H9 (cell line): Measurements from ENCODE around the gene GMNN. TPM values are rescaled to one million over a fixed set of nuclear protein-coding genes. Genes with fewer than 3 reads are reported as not detected.
"Not testable (repeated sequence)": the region's sequence is repeated elsewhere in the genome, so short reads cannot be mapped to it uniquely, and the experiment has no call there.

Experiments used
- DNase-seq: peaks from one replicate; pipeline ENCODE4 v3.0.0-alpha.2; 2017
- H2AFZ ChIP-seq: one replicate; pipeline ENCODE4 v1.6.1; 2013; ENCODE audit warnings: mild to moderate bottlenecking, low read length, control low read depth, moderate library complexity
- H2AK5ac ChIP-seq: 2 replicates; pipeline ENCODE4 v1.6.1; 2013; ENCODE audit warnings: low read length, control low read depth, mixed read lengths; ENCODE audit not compliant: insufficient read length
- H2BK120ac ChIP-seq: one replicate; pipeline ENCODE4 v1.6.1; 2013; ENCODE audit warnings: low read depth, mild to moderate bottlenecking, low read length, control low read depth, inconsistent platforms; ENCODE audit not compliant: poor library complexity, severe bottlenecking
- H2BK12ac ChIP-seq: 2 replicates; pipeline ENCODE4 v1.6.1; 2013; ENCODE audit warnings: low read length, control low read depth, mixed read lengths, low read depth; ENCODE audit not compliant: insufficient read length
- H2BK15ac ChIP-seq: 2 replicates; pipeline ENCODE4 v1.6.1; 2013; ENCODE audit warnings: low read depth, low read length, control low read depth
- H2BK20ac ChIP-seq: one replicate; pipeline ENCODE4 v1.6.1; 2013; ENCODE audit warnings: low read depth, mild to moderate bottlenecking, low read length, control low read depth, inconsistent platforms; ENCODE audit not compliant: poor library complexity, severe bottlenecking
- H2BK5ac ChIP-seq: 2 replicates; pipeline ENCODE4 v1.6.1; 2013; ENCODE audit warnings: low read length, control low read depth, mixed read lengths; ENCODE audit not compliant: insufficient read length
- H3K14ac ChIP-seq: 2 replicates; pipeline ENCODE4 v1.6.1; 2013; ENCODE audit warnings: low read length, control low read depth; ENCODE audit not compliant: insufficient read depth
- H3K18ac ChIP-seq: 2 replicates; pipeline ENCODE4 v1.6.1; 2013; ENCODE audit warnings: low read depth, mild to moderate bottlenecking, mixed read lengths, low read length, control low read depth; ENCODE audit not compliant: insufficient read length
- H3K23ac ChIP-seq: 2 replicates; pipeline ENCODE4 v1.6.1; 2013; ENCODE audit warnings: low read length, control low read depth, mixed read lengths, low read depth; ENCODE audit not compliant: insufficient read length
- H3K23me2 ChIP-seq: 2 replicates; pipeline ENCODE4 v1.6.1; 2013; ENCODE audit warnings: low read depth, mild to moderate bottlenecking, mixed read lengths, low read length, control low read depth; ENCODE audit not compliant: insufficient read length, poor library complexity, severe bottlenecking
- H3K27ac ChIP-seq: 2 replicates; pipeline ENCODE4 v1.5.1; 2013; ENCODE audit warnings: low read length, control low read depth, mixed read lengths, low read depth; ENCODE audit not compliant: insufficient read length
- H3K27me3 ChIP-seq: 2 replicates; pipeline ENCODE4 v1.6.1; 2013; ENCODE audit warnings: low read length, control low read depth, inconsistent platforms; ENCODE audit not compliant: insufficient read depth
- H3K4ac ChIP-seq: 2 replicates; pipeline ENCODE4 v1.6.1; 2013; ENCODE audit warnings: low read depth, mild to moderate bottlenecking, control low read depth, inconsistent platforms, low read length, moderate library complexity
- H3K4me1 ChIP-seq: 2 replicates; pipeline ENCODE4 v1.6.1; 2013; ENCODE audit warnings: low read length, control low read depth, inconsistent platforms; ENCODE audit not compliant: insufficient read depth
- H3K4me2 ChIP-seq: 2 replicates; pipeline ENCODE4 v1.6.1; 2013; ENCODE audit warnings: low read length, control low read depth, mixed read lengths; ENCODE audit not compliant: insufficient read length, insufficient read depth
- H3K56ac ChIP-seq: 2 replicates; pipeline ENCODE4 v1.6.1; 2013; ENCODE audit warnings: low read depth, mild to moderate bottlenecking, mixed read lengths, low read length, control low read depth; ENCODE audit not compliant: insufficient read length
- H3K79me1 ChIP-seq: 2 replicates; pipeline ENCODE4 v1.6.1; 2013; ENCODE audit warnings: low read depth, mild to moderate bottlenecking, moderate library complexity, low read length, control low read depth, inconsistent platforms; ENCODE audit not compliant: insufficient read depth, poor library complexity, severe bottlenecking
- H3K79me2 ChIP-seq: 2 replicates; pipeline ENCODE4 v1.6.1; 2013; ENCODE audit warnings: low read length, control low read depth, inconsistent platforms; ENCODE audit not compliant: insufficient read depth
- H3K9ac ChIP-seq: 2 replicates; pipeline ENCODE4 v1.6.1; 2013; ENCODE audit warnings: low read length, control low read depth, mixed read lengths; ENCODE audit not compliant: insufficient read length; ENCODE audit errors: extremely low read depth
- H3K9me3 ChIP-seq: one replicate; pipeline ENCODE4 v1.6.1; 2013; ENCODE audit warnings: low read depth, low read length, inconsistent platforms; ENCODE audit not compliant: control insufficient read depth
- H3T11ph ChIP-seq: one replicate; pipeline ENCODE4 v1.6.1; 2013; ENCODE audit warnings: mild to moderate bottlenecking, low read length, control low read depth, inconsistent platforms
- H4K20me1 ChIP-seq: one replicate; pipeline ENCODE4 v1.6.1; 2013; ENCODE audit not compliant: control insufficient read depth, insufficient read length, insufficient read depth
- H4K5ac ChIP-seq: 2 replicates; pipeline ENCODE4 v1.6.1; 2013; ENCODE audit warnings: low read depth, mild to moderate bottlenecking, mixed read lengths, low read length, control low read depth; ENCODE audit not compliant: insufficient read length
- H4K8ac ChIP-seq: replicated peaks from 2 replicates; pipeline ENCODE4 v1.6.1; 2013; ENCODE audit warnings: low read length, control low read depth, mixed read lengths, low read depth; ENCODE audit not compliant: insufficient read length
- H4K91ac ChIP-seq: 2 replicates; pipeline ENCODE4 v1.6.1; 2013; ENCODE audit warnings: low read depth, mild to moderate bottlenecking, moderate library complexity, mixed read lengths, low read length, control low read depth; ENCODE audit not compliant: insufficient read length
- H3K27ac Mint-ChIP-seq, 3 experiments: 2 replicates in 2 of 3; 3 replicates in 1 of 3; pipeline ENCODE4 v1.8.0; 2020 to 2021; ENCODE audit warnings: mixed read lengths in 3 of 3, mild to moderate bottlenecking in 1 of 3, moderate library complexity in 1 of 3
- H3K27me3 Mint-ChIP-seq: 2 replicates; pipeline ENCODE4 v1.8.0; 2021; ENCODE audit warnings: low read depth, mild to moderate bottlenecking, moderate library complexity, mixed read lengths
- H3K36me3 Mint-ChIP-seq, 3 experiments: 2 replicates in 2 of 3; 3 replicates in 1 of 3; pipeline ENCODE4 v1.8.0; 2020 to 2021; ENCODE audit warnings: low read depth in 3 of 3, mixed read lengths in 3 of 3; ENCODE audit not compliant: insufficient read depth in 1 of 3
- H3K4me1 Mint-ChIP-seq, 2 experiments: 2 replicates each; pipeline ENCODE4 v1.8.0; 2020; ENCODE audit warnings: mixed read lengths in 2 of 2
- H3K4me3 Mint-ChIP-seq, 2 experiments: 2 replicates in 1 of 2; 3 replicates in 1 of 2; pipeline ENCODE4 v1.8.0; 2020 to 2021; ENCODE audit warnings: mild to moderate bottlenecking in 2 of 2, mixed read lengths in 2 of 2, moderate library complexity in 1 of 2
- H3K9me3 Mint-ChIP-seq, 2 experiments: 2 replicates in 1 of 2; 3 replicates in 1 of 2; pipeline ENCODE4 v1.8.0; 2020; ENCODE audit warnings: mild to moderate bottlenecking in 2 of 2, mixed read lengths in 2 of 2, moderate library complexity in 1 of 2
- CTCF ChIP-seq: fragments of 200-600 bp; sonication (generic); conservative IDR thresholded peaks from 3 replicates; pipeline ENCODE4 v1.8.0; 2021; ENCODE audit warnings: antibody characterized with exemption, mild to moderate bottlenecking
- WGBS: extraction: QIAGEN DNeasy Blood & Tissue Kit; methylation state at CpG from one replicate; pipeline ENCODE4 v1.1.7; 2013; ENCODE audit warnings: missing lambda C conversion rate, low lambda C conversion rate, mixed read lengths; ENCODE audit not compliant: insufficient read length; ENCODE audit errors: extremely low coverage; 5-methylcytosine and 5-hydroxymethylcytosine counted together
- total RNA-seq: library from RNA; stranded (reverse); gene quantifications from 2 replicates; pipeline ENCODE4 v1.2.1, GENCODE V29; 2021

Gene GMNN
- total RNA-seq, 1 experiment from 2014 or later: 106 TPM

- Histone ChIP-seq H2BK15ac (no peak overlapping the region), H4K91ac (no peak overlapping the region), H2BK20ac (no peak overlapping the region), H3K27me3 (no peaks in the 10 kb centered on the region), H2BK120ac (no peak overlapping the region), H3K18ac (no peak overlapping the region), H3K14ac (no peak overlapping the region), H3K9me3 (no peaks in the 10 kb centered on the region), H2AK5ac (no peak overlapping the region), H3K79me2 (no peaks in the 10 kb centered on the region), H3K23ac (no peak overlapping the region), H3K56ac (no peak overlapping the region), H3K23me2 (no peaks in the 10 kb centered on the region), H3T11ph (no peak overlapping the region), H4K20me1 (no peaks in the 10 kb centered on the region), H4K5ac (no peak overlapping the region), H2AFZ (no peak overlapping the region), H3K4ac (no peak overlapping the region), H3K79me1 (no peaks in the 10 kb centered on the region), H3K27ac (no peak overlapping the region), H3K4me1 (no peaks in the 10 kb centered on the region), H4K8ac (no peak overlapping the region), H3K9ac (no peak overlapping the region), H2BK12ac (no peak overlapping the region), H3K4me2 (no peak overlapping the region), H2BK5ac (no peak overlapping the region)
- H3K4me3 Mint-ChIP-seq: no peak overlapping the region
- DNase-seq: no peak
- peaks cover 5% of the 10 kb centered on the region; the same call in 1 of the 2 replicates for H3K27me3 Mint-ChIP-seq
- H3K9me3 Mint-ChIP-seq: peaks cover 1 to 7% of the 10 kb centered on the region in 2 experiments; a peak in 4 of 5 replicates
- no peak overlapping the region for H3K27ac Mint-ChIP-seq
- no peak for TF ChIP-seq CTCF
- WGBS: no CpG with 5 or more reads among the region's 3 CpGs
- H3K36me3 Mint-ChIP-seq: 0 out of 7 replicates have a peak, but pooled peaks cover 0 to under 1% (median 0%) of the 10 kb centered on the region in 3 experiments
- no peaks in the 10 kb centered on the region for H3K4me1 Mint-ChIP-seq
Observed at GRCh38 chr6:24749297-24749696, 25.4 kb upstream of the GMNN start.

GRCh38 chr6:24750878-24751277, 23.9 kb upstream of the GMNN start:
- not testable (repeated sequence) for H3K4ac ChIP-seq, H3K79me2 ChIP-seq, H3K23me2 ChIP-seq, H4K5ac ChIP-seq, H3K27ac ChIP-seq, H2AK5ac ChIP-seq, H3K4me1 ChIP-seq, H3K4me3 Mint-ChIP-seq, H3K23ac ChIP-seq, H2BK15ac ChIP-seq, H3K9ac ChIP-seq, H3K9me3 ChIP-seq, H4K8ac ChIP-seq, H3K27me3 Mint-ChIP-seq, H3K27me3 ChIP-seq, H2BK120ac ChIP-seq, H2BK20ac ChIP-seq, H3K27ac Mint-ChIP-seq, H3K18ac ChIP-seq, DNase-seq, H3K79me1 ChIP-seq, H2BK12ac ChIP-seq, H3T11ph ChIP-seq, H3K14ac ChIP-seq, H2AFZ ChIP-seq, H3K4me1 Mint-ChIP-seq, H4K91ac ChIP-seq, H3K56ac ChIP-seq, H3K36me3 Mint-ChIP-seq, H2BK5ac ChIP-seq, H3K4me2 ChIP-seq, H4K20me1 ChIP-seq
- peaks cover 6 to 11% of the 10 kb centered on the region in 2 experiments; a peak in 4 of 5 replicates for H3K9me3 Mint-ChIP-seq
- no CpG with 5 or more reads among the region's 3 CpGs for WGBS
